ACC112 (cell line): ENCODE results near the gene ZNF146.
"Not testable (repeated sequence)": the region's sequence is repeated elsewhere in the genome, so short reads cannot be mapped to it uniquely, and the experiment has no call there.

ENCODE experiments used
- H2AFZ ChIP-seq: fragments of 200-600 bp; sonication (generic); one replicate; pipeline ENCODE4 v1.6.0; 2017; ENCODE audit warnings: antibody characterized with exemption, low read length; ENCODE audit not compliant: unreplicated experiment
- H3K27ac ChIP-seq: fragments of 200-600 bp; sonication (generic); 2 replicates; pipeline ENCODE4 v1.5.1; 2014; ENCODE audit warnings: low read depth, mild to moderate bottlenecking, antibody characterized with exemption, low read length, moderate library complexity
- H3K27me3 ChIP-seq: fragments of 200-600 bp; sonication (generic); 2 replicates; pipeline ENCODE4 v1.6.1; 2014; ENCODE audit warnings: mild to moderate bottlenecking, antibody characterized with exemption, low read length, moderate library complexity, mixed read lengths; ENCODE audit not compliant: insufficient read depth
- H3K36me3 ChIP-seq: fragments of 200-600 bp; sonication (generic); 2 replicates; pipeline ENCODE4 v1.6.1; 2016; ENCODE audit warnings: mild to moderate bottlenecking, antibody characterized with exemption, low read length, moderate library complexity, mixed read lengths; ENCODE audit not compliant: insufficient read depth
- H3K4me1 ChIP-seq: fragments of 200-600 bp; sonication (generic); one replicate; pipeline ENCODE4 v1.6.1; 2016; ENCODE audit warnings: low read length, mixed read lengths; ENCODE audit not compliant: insufficient read depth, unreplicated experiment, control insufficient read depth
- H3K4me3 ChIP-seq: fragments of 200-600 bp; sonication (generic); 2 replicates; pipeline ENCODE4 v1.5.1; 2014; ENCODE audit warnings: mild to moderate bottlenecking, low read depth, low read length
- H3K79me2 ChIP-seq: fragments of 200-600 bp; sonication (generic); one replicate; pipeline ENCODE4 v1.6.0; 2016; ENCODE audit warnings: low read length; ENCODE audit not compliant: control insufficient read depth, unreplicated experiment, insufficient read depth

ZNF146 gene

DNA sequence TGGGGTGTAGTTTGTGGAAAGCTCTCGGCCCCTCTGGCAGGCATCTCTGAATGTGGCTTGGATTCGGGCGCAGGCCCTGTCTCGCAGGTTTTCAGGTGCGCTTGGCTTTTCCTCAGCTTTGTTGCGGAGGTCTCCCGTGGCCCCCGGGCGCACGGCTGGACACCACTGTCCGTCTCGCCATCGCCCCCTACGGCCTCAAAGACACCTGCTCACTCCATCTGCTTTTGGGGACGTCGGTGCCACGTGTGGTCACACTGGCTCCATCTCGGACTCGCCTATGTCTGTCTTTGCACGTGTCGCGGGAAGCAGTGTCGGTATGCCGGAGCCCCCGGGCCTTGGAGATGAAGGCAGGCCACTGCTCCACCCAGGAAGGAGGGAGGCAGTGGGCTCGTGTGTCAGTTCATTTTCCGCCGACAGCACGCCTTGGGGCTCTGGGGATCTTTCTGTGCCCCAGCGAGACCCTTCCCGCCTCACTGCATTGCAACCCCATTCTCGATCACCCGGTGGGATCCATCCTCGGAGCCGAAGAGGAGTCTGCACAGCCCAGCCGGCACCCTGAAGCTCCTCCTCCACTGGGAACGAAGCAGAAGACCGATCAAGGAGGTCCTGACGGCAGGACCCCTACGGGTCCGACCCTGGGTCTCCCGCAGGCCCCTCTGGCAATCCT lies 42.1 kb downstream of the ZNF146 start:
- no peaks in the 10 kb centered on the region for H3K4me1 ChIP-seq
- H3K79me2 ChIP-seq: no peaks in the 10 kb centered on the region
- H3K27me3 ChIP-seq: no peaks in the 10 kb centered on the region
- H3K4me3 ChIP-seq: peak overlapping the region; percentile 71
- no peak overlapping the region for H3K27ac ChIP-seq
- H3K36me3 ChIP-seq: no peaks in the 10 kb centered on the region
- no peak overlapping the region for H2AFZ ChIP-seq

DNA sequence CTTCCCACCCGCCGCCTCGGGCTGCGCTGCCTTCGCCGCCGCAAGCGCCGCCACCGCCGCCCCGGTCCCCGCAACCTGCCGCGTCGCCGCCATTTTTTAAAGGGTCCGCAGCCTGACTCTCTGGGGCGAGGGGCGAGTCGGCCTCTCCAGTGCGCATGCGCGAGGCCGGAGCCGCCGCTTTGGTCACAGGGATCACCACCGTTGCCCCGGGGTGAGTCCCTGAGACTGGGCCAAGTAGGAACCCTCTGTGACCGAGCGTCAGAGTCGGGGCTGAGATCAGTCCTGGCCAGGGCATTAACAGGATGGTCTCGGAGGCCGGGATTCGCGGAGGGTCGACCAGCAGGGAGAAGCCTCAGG lies 42.6 kb downstream of the ZNF146 start:
- Histone ChIP-seq H3K27me3 (no peaks in the 10 kb centered on the region), H3K4me1 (no peaks in the 10 kb centered on the region), H3K79me2 (no peaks in the 10 kb centered on the region), H3K36me3 (no peaks in the 10 kb centered on the region), H3K4me3 (peak overlapping the region; percentile 71), H3K27ac (no peak overlapping the region), H2AFZ (no peak overlapping the region)

DNA sequence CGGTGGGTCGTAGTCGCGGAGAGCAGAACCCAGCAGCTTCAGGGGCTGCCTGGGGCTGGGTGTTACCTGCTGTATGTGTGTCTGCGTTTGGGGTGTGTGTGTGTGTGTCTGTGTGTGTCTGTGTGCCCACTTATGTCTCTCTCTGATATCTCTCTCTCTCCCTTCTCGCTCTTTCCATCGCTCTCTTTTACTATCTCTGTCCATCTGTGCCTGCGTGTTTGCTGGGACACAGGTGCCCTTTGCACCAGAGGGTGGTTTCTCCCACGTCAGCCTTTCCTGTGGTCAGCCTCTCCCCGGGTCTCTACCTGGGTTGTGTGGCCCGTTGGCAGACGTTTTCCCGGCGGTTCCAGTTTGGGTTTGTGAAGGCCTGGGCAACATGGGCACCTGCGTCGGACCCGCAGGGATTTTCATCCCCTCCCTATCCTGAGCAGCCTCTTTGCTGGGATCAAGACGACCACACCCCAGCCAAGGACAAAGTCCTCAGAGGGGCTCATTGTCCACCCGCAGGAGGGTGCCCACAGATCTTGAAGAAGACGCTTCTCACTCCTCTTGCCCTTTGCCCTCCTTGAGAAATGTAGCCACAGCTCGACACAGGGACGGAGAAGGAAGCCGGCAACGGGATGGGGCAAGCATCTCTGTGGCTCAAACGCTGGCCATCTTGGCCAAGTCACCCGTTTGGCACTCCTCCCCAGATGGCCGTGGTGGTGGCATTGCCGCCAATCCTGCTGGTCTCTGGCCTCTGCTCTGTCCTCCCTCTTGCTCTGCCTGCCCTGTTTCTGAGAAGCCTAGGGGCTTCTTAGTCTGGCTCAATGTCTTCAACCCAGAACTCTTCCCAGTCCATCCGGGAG lies 43.3 kb downstream of the ZNF146 start:
- peak overlapping the region; percentile 71; the same call in 1 of the 2 replicates for H3K4me3 ChIP-seq
- H3K27ac ChIP-seq: no peak overlapping the region

DNA sequence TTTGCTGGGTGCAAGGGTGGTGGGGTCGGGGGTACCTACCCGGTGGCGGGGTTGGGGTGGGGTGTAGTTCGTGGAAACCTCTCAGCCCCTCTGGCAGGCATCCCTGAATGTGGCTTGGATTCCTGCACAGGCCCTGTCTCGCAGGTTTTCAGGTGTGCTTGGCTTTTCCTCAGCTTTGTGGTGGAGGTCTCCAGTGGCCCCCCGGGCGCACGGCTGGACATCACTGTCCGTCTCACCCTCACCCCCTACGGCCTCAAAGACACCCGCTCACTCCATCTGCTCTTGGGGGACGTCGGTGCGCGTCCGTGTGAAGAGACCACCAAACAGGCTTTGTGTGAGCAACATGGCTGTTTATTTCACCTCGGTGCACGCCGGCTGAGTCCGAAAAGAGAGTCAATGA lies 44.3 kb downstream of the ZNF146 start:
- Histone ChIP-seq H3K27ac (no peak overlapping the region), H3K36me3 (no peaks in the 10 kb centered on the region), H3K27me3 (no peaks in the 10 kb centered on the region), H3K4me1 (no peaks in the 10 kb centered on the region), H3K79me2 (no peaks in the 10 kb centered on the region), H3K4me3 (no peak overlapping the region), H2AFZ (no peak overlapping the region)

More for the DNA sequence above, 43.3 kb downstream of the ZNF146 start:
- H3K27me3 ChIP-seq: no peaks in the 10 kb centered on the region
- no peaks in the 10 kb centered on the region for H3K79me2 ChIP-seq
- no peaks in the 10 kb centered on the region for H3K4me1 ChIP-seq
- H2AFZ ChIP-seq: no peak overlapping the region
- H3K36me3 ChIP-seq: no peaks in the 10 kb centered on the region

DNA sequence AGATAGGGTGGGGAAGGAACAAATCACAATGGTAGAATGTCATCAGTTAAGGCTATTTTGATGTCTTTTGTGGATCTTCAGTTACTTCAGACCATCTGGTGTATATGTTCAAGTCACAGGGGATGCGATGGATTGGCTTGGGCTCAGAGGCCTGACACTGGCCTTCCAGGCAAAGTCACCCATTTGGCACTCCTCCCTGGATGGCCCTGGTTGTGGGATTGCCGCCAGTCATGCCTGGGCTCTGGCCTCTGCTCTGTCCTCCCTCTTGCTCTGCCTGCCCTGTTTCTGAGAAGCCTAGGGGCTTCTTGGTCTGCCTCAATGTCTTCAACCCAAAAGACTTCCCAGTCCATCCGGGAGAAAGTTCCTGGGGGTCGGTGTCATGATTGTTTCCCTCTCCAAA lies 50.2 kb downstream of the ZNF146 start:
- Histone ChIP-seq H3K4me3 (no peak overlapping the region), H3K79me2 (no peaks in the 10 kb centered on the region), H3K27ac (no peak overlapping the region), H2AFZ (no peak overlapping the region), H3K27me3 (no peaks in the 10 kb centered on the region), H3K4me1 (no peaks in the 10 kb centered on the region), H3K36me3 (no peaks in the 10 kb centered on the region)

DNA sequence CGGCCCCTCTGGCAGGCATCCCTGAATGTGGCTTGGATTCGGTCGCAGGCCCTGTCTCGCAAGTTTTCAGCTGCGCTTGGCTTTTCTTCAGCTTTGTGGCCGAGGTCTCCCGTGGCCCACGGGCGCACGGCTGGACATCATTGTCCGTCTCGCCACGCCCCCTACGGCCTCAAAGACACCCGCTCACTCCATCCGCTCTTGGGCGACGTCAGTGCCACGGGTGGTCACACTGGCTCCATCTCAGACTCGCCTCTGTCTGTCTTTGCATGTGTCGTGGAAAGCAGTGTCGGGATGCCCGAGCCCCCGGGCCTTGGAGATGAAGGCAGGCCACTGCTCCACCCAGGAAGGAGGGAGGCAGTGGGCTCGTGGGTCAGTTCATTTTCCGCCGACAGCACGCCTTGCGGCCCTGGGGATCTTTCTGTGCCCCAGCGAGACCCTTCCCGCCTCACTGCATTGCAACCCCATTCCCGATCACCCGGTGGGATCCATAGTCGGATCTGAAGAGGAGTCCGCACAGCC lies 51.0 kb downstream of the ZNF146 start:
- Histone ChIP-seq H2AFZ (no peak overlapping the region), H3K36me3 (no peaks in the 10 kb centered on the region), H3K79me2 (no peaks in the 10 kb centered on the region), H3K27ac (no peak overlapping the region), H3K4me1 (no peaks in the 10 kb centered on the region), H3K4me3 (no peak overlapping the region), H3K27me3 (no peaks in the 10 kb centered on the region)

DNA sequence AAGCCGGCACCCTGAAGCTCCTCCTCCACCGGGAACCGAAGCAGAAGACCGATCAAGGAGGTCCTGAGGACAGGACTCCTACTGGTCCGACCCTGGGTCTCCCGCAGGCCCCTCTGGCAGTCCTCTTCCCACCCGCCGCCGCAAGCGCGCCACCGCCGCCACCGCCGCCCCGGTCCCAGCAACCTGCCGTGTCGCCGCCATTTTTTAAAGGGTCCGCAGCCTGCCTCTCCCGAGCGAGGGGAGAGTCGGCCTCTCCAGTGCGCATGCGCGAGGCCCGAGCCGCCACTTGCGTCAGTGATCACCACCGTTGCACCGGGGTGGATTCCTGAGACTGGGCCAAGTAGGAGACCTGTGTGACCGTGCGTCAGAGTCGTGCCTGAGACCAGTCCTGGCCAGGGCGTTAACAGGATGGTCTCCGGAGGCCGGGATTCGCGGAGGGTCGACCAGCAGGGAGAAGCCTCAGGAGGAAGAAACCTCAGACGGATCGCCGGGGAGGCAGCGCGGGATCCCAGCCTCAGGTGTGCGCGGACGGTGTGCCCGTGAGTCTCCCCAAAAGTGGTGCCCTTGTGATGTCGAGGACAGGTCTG lies 51.6 kb downstream of the ZNF146 start:
- H3K4me3 ChIP-seq: no peak overlapping the region
- no peaks in the 10 kb centered on the region for H3K27me3 ChIP-seq
- H3K36me3 ChIP-seq: no peaks in the 10 kb centered on the region
- H3K4me1 ChIP-seq: no peaks in the 10 kb centered on the region
- no peaks in the 10 kb centered on the region for H3K79me2 ChIP-seq
- H2AFZ ChIP-seq: no peak overlapping the region
- no peak overlapping the region for H3K27ac ChIP-seq

DNA sequence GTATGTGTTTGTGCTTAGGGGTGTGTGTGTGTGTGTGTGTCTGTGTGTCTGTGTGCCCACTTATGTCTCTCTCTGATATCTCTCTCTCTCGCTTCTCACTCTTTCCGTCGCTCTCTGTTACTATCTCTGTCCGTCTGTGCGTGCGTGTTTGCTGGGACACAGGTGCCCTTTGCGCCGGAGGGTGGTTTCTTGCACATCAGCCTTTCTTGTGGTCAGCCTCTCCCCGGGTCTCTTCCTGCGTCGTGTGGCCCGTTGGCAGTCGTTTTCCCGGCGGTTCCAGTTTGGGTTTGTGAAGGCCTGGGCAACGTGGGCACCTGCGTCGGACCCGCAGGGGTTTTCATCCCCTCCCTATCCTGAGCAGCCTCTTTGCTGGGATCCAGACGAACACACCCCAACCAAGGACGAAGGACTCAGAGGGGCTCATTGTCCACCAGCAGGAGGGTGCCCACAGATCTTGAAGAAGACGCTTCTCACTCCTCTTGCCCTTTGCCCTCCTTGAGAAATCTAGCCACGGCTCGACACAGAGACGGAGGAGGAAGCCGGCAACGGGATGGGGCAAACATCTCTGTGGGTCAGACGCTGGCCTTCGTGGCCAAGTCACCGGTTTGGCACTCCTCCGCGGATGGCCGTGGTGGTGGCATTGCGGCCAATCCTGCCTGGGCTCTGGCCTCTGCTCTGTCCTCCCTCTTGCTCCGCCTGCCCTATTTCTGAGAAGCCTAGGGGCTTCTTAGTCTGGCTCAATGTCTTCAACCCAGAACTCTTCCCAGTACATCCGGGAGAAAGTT lies 52.3 kb downstream of the ZNF146 start:
- Histone ChIP-seq H3K27me3 (no peaks in the 10 kb centered on the region), H3K36me3 (no peaks in the 10 kb centered on the region), H2AFZ (no peak overlapping the region), H3K4me3 (no peak overlapping the region), H3K4me1 (no peaks in the 10 kb centered on the region), H3K27ac (no peak overlapping the region), H3K79me2 (no peaks in the 10 kb centered on the region)

DNA sequence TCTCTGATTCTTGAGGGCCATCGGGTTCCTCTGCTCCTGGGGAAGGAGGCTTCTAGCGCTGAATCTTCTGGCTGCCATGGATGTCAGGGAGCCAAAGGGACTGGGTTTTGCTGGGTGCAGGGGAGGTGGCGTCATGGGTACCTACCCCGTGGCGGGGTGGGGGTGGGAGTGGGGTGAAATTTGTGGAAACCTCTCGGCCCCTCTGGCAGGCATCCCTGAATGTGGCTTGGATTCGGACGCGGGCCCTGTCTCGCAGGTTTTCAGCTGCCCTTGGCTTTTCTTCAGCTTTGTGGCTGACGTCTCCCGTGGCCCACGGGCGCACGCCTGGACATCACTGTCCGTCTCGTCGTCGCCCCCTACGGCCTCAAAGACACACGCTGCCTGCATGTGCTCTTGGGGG lies 53.2 kb downstream of the ZNF146 start:
- not testable (repeated sequence) for H2AFZ ChIP-seq, H3K27me3 ChIP-seq, H3K4me1 ChIP-seq

DNA sequence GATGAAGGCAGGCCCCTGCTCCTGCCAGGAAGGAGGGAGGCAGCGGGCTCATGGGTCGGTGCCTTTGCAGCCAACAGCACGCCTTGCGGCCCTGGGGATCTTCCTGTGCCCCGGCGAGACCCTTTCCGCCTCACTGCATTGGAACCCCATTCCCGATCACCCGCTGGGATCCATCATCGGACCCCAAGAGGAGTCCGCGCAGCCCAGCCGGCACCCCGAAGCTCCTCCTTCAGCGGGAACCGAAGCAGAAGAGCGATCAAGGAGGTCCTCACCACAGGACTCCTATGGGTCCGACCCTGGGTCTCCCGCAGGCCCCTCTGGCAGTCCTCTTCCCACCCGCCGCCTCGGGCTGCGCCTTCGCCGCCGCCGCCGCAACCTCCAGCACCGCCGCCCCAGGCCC lies 53.7 kb downstream of the ZNF146 start:
- H3K79me2 ChIP-seq, H2AFZ ChIP-seq, H3K27ac ChIP-seq, H3K36me3 ChIP-seq, H3K4me3 ChIP-seq, H3K4me1 ChIP-seq, H3K27me3 ChIP-seq: not testable (repeated sequence)

More for the DNA sequence above, 53.2 kb downstream of the ZNF146 start:
- not testable (repeated sequence) for H3K27ac ChIP-seq, H3K79me2 ChIP-seq, H3K4me3 ChIP-seq, H3K36me3 ChIP-seq
